GDM1 (cell line): ENCODE measurements around the gene NUDT14.

Experiments
- DNase-seq: peaks from one replicate; lab custom pipeline; 2025; lab: John Stamatoyannopoulos, UW

The NUDT14 gene

DNA sequence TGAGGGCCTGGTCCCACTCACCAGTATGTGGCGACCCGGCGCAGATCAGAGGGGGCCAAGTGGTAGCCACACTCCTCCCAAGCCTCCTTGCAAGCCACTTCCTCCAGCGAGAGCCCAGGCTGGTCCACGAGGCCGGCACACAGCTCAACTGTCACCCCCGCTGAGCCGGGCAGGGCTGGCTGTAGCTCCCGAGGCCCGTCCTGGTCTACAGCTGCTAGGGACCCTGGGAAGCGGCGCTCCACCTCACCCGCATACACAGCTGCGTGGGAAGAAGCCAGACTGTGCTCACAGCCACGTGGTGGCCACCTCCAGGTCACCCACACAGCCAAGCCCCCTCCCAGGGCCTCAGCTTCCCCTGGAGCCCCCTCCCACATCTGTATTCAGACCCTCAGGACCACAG is 4.6 kb downstream of the NUDT14 start:
- no peak for DNase-seq

DNA sequence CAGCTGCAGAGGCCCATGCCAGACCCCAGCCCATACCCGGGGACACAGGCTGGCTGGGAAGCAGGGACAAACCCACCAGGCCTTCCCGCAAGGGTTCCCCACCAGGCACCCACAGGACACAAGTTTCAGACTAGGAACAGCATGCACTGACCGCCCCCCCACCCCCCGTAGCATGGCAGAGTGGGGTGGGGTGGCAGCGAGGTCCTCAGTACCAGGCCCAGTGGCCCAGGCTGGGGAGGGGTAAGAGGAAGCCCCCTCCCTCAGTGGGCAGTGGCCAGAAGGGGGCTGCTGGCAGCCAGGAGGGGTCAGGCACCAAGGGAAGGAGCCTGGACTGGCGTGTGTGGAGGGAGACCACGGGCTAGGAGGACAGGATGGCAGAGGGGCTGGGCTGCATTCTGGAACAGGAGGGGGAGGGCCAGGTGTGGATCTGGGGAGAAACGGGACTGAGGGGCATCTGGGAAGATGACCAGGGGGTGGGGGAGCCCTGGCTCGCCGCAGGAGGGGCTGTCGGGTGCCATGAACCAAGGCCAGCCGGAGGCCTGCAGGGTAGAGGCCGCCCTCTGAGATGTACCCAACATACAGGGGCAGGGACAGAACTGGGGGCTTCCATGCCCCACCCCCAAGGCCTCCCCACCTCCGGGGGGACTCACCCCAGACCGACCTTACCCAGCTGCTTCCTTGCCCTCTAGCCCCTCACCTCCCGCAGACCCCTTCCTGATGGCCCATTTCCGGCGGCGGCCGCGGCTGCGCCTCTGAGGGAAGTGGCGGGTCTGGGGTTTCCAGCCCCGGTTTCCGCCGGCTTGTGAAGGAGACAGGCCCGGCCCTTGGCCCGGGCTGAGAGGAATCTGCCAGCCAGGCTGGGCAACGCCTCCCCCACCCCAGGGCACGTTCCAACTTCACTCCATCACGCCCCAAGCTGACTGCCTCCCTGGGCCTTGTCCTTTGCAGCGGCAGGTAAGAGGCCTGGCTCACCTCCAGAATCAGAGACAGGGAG is 6.9 kb downstream of the NUDT14 start:
- peak; percentile 89 for DNase-seq

DNA sequence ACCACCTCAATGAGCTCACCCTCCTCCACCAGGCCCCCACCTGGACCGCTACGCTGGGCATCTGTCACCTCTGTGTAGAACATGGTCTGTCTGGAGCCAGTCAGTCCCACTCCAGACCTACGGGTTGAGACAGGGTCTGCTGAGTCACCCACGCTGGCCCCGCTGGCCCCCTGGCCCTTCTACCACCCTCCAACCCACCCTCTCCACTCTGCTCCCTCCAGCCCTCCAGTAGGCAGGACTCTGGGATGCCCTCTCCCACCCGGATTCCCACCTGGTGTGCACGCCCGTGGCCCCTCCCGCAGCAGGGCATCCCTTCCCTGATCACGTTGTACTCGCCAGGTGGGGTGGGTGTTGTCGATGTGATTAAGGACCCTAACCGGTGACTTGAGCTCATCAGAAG is 8.0 kb downstream of the NUDT14 start:
- DNase-seq, result no peak

DNA sequence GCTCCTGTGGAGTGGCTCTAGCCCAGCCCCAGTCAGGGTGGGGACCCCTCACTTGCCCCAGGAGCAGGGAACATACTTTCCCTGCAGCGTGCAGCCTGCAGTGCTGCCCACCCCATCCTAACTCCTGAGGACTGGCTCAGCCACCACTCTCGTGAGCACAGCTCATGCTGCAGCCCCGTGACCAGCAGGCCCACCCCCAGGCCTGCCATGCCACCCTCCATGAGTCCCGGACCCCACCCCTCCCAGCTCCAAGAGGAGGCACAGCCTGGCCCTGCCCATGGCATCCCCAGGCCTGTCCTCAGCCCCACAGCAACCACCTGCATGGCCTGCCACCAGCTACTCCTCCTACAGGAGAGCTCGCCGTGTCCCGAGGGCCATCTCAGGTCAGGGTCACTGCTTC is 8.6 kb downstream of the NUDT14 start:
- DNase-seq, result no peak

DNA sequence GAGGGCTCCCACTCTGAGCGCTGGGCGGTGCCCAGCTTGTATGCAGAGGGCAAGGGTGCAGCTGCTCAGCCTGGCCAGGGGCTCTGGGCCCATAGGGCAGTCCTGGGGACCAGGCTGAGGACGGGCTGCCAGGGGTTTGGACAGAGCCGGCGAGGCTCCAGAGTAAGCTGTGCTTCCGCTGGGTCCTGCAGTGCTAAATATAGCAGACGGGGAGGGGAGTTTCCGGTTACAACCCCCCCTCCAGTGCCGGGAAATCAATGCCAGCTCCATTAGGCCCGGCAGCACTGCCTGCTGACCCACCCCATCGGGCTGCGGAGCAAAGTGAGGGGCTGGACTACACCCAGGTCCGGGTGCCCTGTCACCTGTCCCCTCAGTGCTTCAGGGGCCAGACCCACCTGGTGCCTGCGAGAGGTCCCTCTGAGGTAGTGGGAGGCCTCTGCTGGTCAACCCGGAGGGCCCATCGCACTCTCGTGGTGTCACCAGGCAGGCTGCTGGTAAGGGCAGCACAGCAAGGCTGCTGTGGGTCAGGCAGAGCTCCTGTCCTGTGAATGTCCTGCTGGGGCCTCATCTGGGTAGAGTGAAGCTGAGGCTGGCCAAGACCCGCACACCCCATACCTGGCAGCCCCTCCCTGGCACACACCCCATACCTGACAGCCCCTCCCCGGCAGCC is 10.0 kb downstream of the NUDT14 start:
- no peak for DNase-seq

DNA sequence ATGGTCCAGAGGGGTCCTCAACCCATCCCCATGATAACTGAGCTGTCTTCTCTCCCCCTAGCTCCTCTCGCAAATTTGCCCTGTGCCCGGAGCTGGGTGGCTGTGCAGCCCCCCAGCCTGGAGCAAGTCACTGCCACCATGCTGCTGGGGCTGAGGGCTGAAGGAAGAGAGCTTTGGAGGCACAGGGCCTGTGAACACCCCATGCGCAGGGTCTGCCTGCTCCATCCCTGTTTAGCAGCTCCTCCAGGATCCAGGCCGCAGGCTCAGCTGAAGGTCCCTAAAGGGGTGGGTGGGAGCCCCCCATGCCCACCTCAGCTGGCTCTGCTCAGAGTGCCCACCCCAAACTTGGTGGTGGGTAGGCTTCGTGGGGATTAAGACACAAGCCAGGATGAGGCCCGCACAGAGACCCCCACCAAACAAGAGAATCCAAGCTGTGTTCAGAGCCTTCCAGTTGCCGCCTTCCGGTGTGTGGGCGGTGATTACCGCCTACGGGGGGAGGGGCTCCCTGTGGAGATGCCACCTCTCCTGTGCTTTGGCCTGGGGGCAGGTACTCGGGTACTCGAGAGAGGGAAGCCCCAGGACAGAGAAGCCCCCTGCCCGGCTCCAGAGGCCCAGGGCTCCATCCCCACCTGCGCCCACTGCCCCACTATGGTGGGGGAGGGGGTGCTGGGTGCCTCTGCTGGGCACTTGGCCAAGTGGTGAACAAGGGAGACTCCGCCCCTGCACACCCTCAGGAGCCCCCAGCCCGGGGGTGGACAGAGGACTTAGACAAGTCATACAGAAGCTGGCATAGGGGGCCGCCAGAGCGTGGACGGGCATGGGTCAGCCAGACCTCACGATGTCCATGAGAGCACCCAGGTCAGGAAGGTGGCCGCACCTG is 11.1 kb downstream of the NUDT14 start:
- no peak for DNase-seq

DNA sequence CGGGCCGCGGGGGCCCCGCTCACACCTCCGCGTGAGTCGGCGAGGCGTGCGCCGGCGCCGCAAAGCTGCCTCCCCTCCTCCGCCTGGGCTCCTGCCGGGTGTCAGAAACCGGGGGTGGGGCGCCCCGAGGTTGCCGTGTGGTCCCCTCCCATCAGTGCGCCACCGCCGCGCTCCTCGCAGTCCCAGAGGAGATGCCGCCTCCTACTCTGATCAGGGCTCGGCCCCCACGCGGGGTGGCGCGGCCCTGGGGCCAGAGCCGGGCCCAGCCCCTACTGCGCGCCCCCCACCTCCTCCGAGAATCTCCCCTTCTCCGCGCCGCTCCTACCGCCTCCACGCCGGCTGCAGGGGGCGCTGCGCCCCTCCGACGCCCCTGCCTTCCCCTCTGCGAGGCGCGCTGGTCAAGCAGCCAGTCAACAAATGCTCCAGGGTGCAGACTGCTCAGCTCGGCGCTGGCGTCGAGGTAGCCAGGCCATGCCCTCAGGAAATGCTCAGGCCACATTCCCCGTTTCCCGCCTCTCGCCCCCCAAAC is 12.1 kb downstream of the NUDT14 start:
- no peak for DNase-seq

DNA sequence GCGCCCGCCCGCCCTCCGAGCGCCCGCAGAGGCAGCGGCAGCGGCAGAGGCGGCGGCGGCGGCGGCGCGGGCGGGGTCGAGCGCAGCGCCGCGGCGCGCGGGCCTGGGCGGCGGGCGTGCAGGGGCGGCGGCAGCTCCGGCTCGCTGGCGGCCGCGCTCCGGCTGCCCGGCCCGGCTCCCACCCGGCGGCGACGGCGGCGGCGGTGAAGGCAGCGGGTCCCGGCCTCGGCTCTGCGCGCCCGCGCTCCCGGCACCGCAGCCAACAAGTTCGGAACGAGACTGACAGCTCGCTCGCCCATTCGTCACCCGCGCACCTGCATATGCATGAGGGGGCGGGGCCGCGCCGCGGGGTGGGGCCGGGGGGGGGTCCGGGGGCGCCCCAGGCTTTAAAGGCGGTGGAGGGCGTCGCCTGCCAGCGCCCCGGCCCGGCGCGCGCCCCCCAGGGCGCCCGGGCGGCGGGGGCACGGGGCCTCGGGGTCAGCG is 12.6 kb downstream of the NUDT14 start, which contains the start of gene JAG2:
Gene JAG2 (minus strand): TSS at position 281 of the 483 bp plus-strand sequence. CDS start 356 bp downstream, outside the sequence.
- peak; percentile 35 for DNase-seq

DNA sequence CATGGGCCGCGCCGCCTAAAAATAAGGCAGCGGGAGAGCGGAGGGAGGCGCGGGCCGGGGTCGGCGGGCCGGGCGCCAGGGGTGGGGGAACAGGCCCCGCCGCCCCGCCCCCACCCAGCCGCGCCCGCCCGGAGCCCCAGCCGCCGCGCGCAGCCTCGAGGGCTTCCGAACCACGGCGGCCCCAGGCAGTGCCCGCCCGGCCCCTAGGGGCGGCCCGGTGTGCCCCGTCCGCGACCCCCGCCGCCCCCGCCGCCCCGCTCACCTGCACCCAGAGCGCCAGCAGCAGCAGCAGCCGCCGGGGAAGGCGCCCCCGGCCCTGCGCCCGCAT is 13.1 kb downstream of the NUDT14 start:
- DNase-seq, result no peak

DNA sequence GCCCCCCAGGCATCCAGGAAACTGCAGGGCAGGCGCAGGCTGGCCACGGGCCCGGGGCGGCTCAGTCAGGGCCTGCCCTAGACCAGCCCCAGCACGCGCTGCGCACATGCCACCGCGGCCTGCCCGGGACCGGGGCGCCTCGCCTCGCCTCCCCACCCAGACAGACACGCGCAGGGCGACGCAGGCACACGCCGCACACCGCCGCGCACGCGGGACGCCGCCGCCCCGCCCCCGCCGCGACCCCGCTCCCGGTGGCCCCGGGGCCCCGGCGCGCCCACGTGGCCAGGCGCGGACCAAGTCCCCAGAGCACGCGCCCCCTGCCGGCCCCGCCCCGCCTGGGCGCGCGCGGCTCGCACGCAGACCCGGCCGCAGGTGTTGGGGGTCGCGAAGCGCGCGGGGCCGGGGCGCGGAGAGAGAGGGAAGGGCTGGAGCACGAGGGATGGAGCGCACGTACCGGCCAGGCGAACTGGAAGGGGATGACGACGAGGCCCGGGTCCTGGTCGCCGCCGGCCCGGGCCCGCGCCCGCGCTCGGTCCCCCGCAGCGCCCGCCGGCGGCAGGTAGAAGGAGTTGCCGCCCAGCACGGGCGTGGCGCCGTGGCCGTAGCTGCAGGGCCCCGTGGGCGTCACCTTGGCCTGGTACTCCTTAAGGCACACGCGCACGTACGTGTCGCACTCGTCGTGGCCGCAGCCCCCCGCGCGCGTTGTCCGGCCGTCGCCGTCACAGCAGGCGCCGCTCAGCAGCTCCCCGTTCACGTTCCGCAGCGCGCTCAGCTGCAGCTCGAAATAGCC is 13.6 kb downstream of the NUDT14 start:
- no peak for DNase-seq

DNA sequence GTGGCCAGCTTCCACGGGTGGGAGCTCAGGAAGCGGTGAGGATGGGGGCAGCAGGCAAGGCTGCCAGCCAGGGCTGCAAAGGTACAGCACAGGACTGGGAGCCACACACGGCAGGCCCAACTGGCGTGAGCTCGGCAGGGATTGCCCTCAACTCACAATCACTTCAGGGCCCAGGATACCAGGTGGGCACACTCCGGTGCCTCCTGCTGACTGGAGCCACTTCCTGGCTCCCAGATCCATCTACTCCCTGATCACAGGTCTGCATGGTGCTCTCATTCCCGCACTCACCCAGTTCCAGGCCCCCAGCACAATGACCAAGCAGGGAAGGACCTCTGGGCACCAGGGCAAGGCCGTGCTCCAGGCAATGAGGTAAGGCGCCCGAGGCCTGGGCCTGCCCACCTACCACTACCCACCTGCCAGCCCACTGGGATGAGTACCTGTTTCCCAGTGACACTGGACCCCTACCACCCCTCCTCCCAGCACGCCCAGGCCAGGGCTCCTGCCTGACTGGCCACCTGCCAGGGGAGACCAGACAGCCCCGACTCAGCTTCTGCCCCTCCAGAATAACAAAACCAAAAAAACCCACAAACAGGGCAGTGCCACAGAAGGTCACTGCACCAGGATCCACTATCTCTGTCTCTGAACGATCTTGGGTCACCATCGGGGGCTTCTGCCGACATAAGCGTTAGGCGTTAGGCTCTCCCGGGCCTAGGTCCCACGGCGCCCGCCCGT is 14.4 kb downstream of the NUDT14 start:
- no peak for DNase-seq

DNA sequence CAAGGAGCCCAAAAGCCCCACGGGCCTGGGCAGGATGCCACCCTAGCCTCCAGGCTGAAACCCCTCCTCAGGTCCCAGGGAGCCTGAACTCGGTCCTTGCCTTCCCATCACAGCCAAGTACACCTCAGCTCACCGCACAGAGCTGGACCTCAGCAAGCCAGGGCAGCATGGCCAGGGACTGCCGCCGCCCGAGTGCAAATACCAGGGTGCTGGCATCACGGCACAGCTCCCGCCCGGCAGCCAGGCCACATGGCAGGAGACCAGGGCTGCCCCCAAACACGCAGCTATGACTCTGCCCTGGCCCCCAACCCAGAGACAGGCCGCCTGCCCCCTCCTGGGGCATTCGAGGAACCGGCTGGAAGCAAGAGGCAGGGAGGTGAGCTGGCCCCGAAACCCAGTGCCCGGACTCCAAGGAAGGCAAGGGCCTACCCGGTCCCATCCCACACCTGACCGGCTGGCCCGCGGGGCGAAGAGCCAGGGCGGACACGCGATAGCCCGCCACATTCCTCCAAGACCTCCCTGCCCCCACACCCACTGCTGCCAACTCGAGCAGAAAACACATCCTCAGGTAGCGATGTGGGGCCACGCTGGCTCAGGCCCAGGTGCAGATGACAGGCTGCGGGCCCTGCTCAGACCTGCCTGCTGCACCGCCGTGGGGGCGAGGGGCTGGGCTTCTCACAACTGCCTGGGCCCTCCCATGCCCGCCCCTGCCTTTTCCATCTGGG is 15.2 kb downstream of the NUDT14 start:
- DNase-seq, result no peak

DNA sequence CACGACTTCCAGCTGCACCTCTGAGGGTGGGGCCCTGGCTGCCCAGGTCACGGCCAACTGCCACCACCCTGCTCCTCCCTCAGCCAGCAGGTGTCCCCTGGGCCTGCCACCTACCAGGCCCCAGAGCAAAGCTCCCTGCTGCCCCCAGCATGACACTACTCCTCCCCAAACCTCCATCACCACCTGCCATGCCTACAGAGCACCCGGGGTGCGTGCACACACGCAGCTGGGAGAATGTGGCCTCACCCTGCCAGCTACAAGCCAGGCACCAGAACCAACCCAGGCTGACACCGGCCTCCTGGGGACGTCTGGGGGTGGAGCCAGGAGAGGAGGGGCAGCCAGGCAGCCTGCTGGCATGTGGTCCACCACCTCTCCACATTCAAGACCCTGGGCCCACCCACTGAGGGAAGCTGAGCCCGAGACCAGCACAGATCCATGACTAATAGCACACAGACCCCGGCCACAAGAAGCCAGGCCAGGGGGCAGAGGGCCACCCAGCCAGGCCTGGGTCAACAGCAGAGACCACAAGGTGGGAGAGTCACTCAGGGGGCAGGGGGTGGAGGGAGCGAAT is 15.9 kb downstream of the NUDT14 start:
- DNase-seq, result no peak

DNA sequence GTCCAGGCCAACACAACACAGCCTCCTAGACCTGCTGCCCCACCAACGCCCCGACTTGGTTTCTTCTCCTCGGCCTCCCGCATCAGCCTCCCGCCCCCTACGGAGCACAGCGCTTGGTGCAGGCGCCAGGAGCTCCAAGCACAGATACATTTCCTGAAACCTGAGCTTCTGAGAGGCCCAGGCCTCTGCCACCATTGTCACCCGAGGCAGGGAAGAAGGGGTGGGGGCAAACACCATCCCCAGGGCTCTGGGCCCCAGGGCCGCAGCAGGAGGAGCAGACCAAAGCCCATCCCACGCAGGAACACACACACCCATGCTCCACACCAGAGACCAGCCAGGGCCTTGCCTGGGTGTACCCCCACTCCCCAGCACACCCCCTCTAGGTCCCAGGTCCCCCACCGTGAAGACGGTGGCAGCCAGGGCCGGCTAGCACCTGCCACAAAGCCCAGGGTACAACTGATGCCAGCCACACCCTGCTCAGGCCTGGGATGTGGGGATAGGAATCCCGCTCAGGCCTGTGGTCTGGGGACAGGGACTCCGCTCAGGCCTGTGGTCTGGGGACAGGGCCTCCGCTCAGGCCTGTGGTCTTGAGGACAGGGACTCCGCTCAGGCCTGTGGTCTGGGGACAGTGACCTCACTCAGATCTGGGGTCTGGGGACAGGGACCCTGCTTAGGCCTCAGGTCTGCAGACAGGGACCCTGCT is 17.9 kb downstream of the NUDT14 start:
- DNase-seq, result no peak

DNA sequence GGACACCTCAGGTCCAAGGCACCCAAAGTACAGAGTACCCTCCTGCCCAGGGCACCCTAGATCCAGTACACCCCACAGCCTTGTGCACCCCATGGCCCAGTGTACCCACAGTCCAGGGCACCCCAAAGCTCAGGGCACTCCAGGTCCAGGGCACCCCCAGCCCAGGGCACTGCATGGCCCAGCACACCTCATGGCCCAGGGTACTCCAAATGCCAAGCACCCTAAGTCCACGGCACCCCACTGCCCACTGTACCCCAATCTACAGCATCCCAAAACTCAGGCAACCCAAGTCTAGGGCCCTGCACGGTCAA is 18.5 kb downstream of the NUDT14 start:
- DNase-seq, result no peak

DNA sequence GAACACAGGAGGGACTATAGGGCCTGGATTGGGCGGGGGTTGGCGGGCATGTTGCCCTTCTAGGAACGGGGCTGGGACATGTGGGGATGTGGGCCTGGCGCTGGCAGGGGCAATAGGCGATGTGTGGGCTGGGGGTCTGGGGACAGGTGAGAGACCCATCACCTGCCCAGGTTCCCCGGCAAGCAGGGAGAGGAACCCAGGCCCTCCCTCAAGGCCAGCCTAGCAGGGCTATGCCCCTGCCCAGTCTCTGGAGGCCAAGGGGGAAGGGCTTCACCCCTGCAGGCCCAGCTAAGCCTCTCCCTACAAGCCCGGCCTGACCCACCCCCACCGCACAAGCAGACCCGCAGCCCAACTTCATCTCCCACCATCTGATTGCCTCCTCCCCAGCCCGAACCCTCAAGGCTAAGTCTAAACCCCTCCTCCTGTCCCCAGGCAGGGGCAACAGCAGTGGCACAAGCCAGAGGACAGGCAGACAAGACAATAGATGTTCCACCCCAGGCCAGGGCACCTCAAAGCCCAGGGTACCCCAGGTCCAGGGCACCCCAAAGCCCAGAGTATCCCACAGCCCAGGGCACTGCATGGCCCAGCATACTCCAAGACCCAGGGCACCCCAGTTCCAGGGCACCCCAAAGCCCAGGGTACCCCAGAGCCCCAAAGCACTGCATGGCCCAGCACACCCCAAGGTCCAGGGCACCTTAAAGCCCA is 19.0 kb downstream of the NUDT14 start:
- peak; percentile 21 for DNase-seq

DNA sequence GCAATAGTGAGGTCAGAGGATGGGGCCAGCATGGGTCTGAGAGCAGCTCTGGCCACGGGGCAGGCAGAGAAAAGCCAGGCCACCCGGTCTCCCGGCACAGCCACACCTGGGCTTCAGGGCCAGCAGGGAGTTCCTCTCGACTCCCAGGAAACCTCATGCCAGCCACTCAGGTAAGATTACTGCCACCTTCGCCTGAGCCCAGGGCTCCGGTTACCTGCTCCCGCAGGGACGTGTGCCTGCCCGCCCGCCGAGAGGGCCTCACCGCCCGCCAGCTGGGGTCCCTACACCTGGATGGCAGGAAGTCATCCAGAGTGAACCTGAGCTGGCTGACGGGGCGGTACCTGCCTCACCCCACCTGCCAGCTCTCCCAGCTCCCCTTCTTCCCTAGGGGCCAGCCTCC is 19.8 kb downstream of the NUDT14 start:
- DNase-seq, result no peak

DNA sequence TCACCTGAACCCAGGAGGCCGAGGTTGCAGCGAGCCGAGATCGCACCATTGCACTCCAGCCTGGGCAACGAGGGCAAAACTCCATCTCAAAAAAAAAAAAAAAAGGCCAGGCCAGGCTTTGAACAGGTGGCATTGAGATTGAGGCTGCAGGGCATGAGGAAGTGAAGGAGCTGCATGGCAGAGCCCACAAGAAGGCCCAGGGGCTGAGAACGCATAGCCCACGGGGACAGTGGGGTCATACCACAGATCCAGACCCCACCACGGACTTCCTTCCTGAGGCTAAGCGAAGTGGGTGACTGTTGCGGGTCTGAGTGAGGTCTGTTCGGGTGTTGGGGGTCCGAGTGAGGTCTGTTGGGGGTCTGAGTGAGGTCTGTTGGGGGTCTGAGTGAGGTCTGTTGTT is 20.3 kb downstream of the NUDT14 start:
- DNase-seq, result peak; percentile 41
